Transverse colon (tissue), 4 donors: ENCODE measurements around the gene HRK. TPM values are rescaled to one million over a fixed set of nuclear protein-coding genes. Genes with fewer than 3 reads are reported as not detected.

Source experiments
- DNase-seq: peaks from one replicate; pipeline ENCODE4 v3.0.0-alpha.2; 2019
- H3K27ac ChIP-seq, 4 donors: fragments of 200-600 bp; sonication (generic); 2 replicates each; pipeline ENCODE4 v1.5.1; 2016 to 2018; ENCODE audit warnings: inconsistent platforms in 4 of 4
- H3K27me3 ChIP-seq: fragments of 200-600 bp; sonication (generic); 2 replicates; pipeline ENCODE4 v1.5.1; 2017; ENCODE audit warnings: inconsistent platforms
- H3K36me3 ChIP-seq, 4 donors: fragments of 200-600 bp; sonication (generic); 2 replicates each; pipeline ENCODE4 v1.5.1; 2017 to 2019; ENCODE audit warnings: inconsistent platforms in 4 of 4
- H3K4me1 ChIP-seq, 4 donors: fragments of 200-600 bp; sonication (generic); 2 replicates each; pipeline ENCODE4 v1.5.1; 2017 to 2020; ENCODE audit warnings: inconsistent platforms in 4 of 4
- H3K4me3 ChIP-seq, 4 donors: fragments of 200-600 bp; sonication (generic); 1 replicate in 1 of 4; 2 replicates in 3 of 4; pipeline versions ENCODE4 v1.5.1 to v1.6.1; 2017 to 2019; ENCODE audit warnings: inconsistent platforms in 4 of 4
- H3K9me3 ChIP-seq, 2 donors: fragments of 200-600 bp; sonication (generic); 2 replicates each; pipeline ENCODE4 v1.5.1; 2017 to 2019; ENCODE audit warnings: inconsistent platforms in 2 of 2
- CTCF ChIP-seq, 5 experiments: fragments of 200-600 bp in 3 of 5; fragments of 450-650 bp in 2 of 5; sonication (generic) in 3 of 5; IDR thresholded peaks; 1 replicate in 2 of 5; 2 replicates in 3 of 5; pipeline ENCODE4 v1.5.1; 2016 to 2017; ENCODE audit warnings: antibody characterized with exemption in 5 of 5, inconsistent platforms in 3 of 5, mild to moderate bottlenecking in 2 of 5, moderate library complexity in 1 of 5
- EP300 ChIP-seq: sonication (generic); formaldehyde crosslinking; IDR thresholded peaks from one replicate; pipeline ENCODE4 v1.6.1; 2017; ENCODE audit warnings: antibody characterized with exemption, low read depth
- POLR2A ChIP-seq: fragments of 450-650 bp; IDR thresholded peaks from one replicate; pipeline ENCODE4 v1.6.1; 2016; ENCODE audit warnings: antibody characterized with exemption, mild to moderate bottlenecking, moderate library complexity
- POLR2AphosphoS5 ChIP-seq, 3 donors: sonication (generic); formaldehyde crosslinking; IDR thresholded peaks; one replicate each; pipeline ENCODE4 v1.6.1; 2016; ENCODE audit warnings: antibody characterized with exemption in 3 of 3
- WGBS, 2 donors: methylation state at CpG; one replicate each; pipeline ENCODE4 v1.1.5; 2018; ENCODE audit warnings: low coverage in 1 of 2; 5-methylcytosine and 5-hydroxymethylcytosine counted together
- in situ Hi-C, 4 donors: fragments of 200-750 bp; cut with MboI; loops; one replicate each; pipeline versions ENCODE4 v1.15.0 to v1.15.1; 2017; ENCODE audit warnings: low sequenced_read_pairs in 3 of 4, low pct_ligation_motif_present in 1 of 4, low pct_unique_long_range_greater_than_20kb in 1 of 4
- intact Hi-C: fragments of 100-400 bp; cut with DNase I; formaldehyde crosslinking; loops from one replicate; pipeline ENCODE4 v1.15.1; 2023; ENCODE audit warnings: low total_unique reads
- total RNA-seq, 4 donors: library from RNA; depleted of rRNA; stranded (reverse); fragments of >200 nt; gene quantifications; one replicate each; pipeline ENCODE4 v1.1.0, GENCODE V29; 2016

The HRK gene
- total RNA-seq, 4 donors from 2014 or later, result 0.48 TPM; not detected in 3

GRCh38 chr12:116918464-116918863, 37.2 kb upstream of the HRK start:
- WGBS, 2 donors, result 98% methylated on average over 2 of the region's 2 CpGs; no CpG with 5 or more reads in 1 of the 2 donors
- H3K27ac ChIP-seq, result peak overlapping the region in 1 of 4 donors; percentile 57

DNA sequence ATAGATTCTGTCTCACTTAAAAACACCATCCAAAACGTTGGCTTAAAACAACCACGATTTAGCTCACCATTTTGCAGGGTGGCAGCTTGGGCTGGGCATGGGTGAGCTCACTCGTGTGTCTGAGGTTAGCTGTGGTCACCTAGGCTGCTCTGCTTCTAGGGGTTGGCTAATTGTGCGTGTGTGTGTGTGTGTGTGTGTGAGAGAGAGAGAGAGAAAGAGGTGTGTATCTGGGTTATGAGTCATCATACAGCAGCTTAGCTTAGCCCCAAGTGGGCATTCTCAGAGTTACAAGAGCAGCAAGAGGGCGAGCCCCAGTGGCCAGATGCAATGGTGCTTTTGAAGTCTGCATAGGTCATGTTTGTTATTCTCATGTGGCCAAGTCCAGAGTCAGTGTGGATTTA, 35.5 kb upstream of the HRK start:
- DNase-seq, result peak; percentile 9
- TF ChIP-seq CTCF (IDR thresholded peaks at IDR 0.05) (peak in 2 of 5 experiments; percentile 6 to 41), POLR2A (no peak), EP300 (no peak), POLR2AphosphoS5 (IDR thresholded peaks at IDR 0.05) (no peak)
- Histone ChIP-seq H3K4me1 (peaks cover 9 to 45% (median 27%) of the 10 kb centered on the region in 4 donors), H3K9me3 (no peaks in the 10 kb centered on the region), H3K4me3 (no peak overlapping the region), H3K27ac (no peak overlapping the region), H3K36me3 (no peaks in the 10 kb centered on the region), H3K27me3 (no peaks in the 10 kb centered on the region)
- in situ Hi-C loops, result no loop called here
- intact Hi-C loops, result no loop called here
- 67% methylated on average over 5 of the region's 5 CpGs; no CpG with 5 or more reads in 1 of the 2 donors for WGBS, 2 donors

More at GRCh38 chr12:116918464-116918863, 37.2 kb upstream of the HRK start:
- Histone ChIP-seq H3K27me3 (no peaks in the 10 kb centered on the region), H3K36me3 (no peaks in the 10 kb centered on the region), H3K4me3 (no peak overlapping the region), H3K4me1 (peaks cover 6 to 40% (median 23%) of the 10 kb centered on the region in 4 donors), H3K9me3 (no peaks in the 10 kb centered on the region)
- in situ Hi-C loops, result no loop called here
- no peak for DNase-seq
- intact Hi-C loops, result no loop called here
- TF ChIP-seq POLR2AphosphoS5 (IDR thresholded peaks at IDR 0.05) (no peak), EP300 (no peak), CTCF (IDR thresholded peaks at IDR 0.05) (no peak), POLR2A (no peak)

DNA sequence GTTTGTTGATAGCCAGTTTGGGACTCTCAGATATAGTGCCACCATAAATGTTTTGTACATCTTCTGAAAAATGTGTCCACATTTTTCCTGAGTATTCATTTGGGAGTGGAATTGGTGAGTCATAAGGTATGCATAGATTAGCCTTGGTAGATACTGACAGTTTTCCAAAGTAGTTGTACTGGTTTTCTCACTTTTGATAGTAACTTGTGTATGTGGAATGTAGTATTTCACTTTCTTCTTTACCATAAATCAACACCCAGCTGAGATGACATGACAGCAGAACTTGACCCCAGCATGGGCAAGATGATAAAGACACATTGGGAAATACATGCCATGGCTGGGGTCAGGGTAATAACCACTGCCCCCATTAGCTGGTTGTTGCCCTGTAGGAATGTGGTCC, 34.9 kb upstream of the HRK start:
- in situ Hi-C loops, result no loop called here
- H3K27ac ChIP-seq, result no peak overlapping the region
- TF ChIP-seq POLR2AphosphoS5 (IDR thresholded peaks at IDR 0.05) (no peak), CTCF (IDR thresholded peaks at IDR 0.05) (no peak)

DNA sequence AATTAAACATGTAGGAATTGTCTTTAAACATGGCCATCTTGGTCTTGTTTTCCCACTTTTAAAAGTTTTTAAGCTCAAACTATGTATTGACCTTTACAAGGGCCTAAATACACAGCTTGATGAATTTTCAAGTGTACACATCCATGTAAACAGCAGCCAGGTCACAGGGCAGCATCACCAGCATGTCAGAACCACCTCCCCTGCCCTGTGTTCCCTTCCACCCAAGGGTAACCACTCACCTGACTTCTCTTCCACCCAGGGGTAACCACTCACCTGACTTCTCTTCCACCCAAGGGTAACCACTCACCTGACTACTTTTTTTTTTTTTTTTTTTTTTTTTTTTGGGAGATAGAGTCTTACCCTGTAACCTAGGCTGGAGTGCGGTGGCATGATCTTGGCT, 34.1 kb upstream of the HRK start:
- no peaks in the 10 kb centered on the region for H3K27me3 ChIP-seq
- in situ Hi-C loops, result no loop called here
- H3K4me3 ChIP-seq, result no peak overlapping the region
- H3K9me3 ChIP-seq, result no peaks in the 10 kb centered on the region
- DNase-seq, result no peak
- 100% methylated on average over 1 of the region's 1 CpG for WGBS, 2 donors
- no peaks in the 10 kb centered on the region for H3K36me3 ChIP-seq
- TF ChIP-seq POLR2AphosphoS5 (IDR thresholded peaks at IDR 0.05) (no peak), CTCF (IDR thresholded peaks at IDR 0.05) (no peak), POLR2A (no peak), EP300 (no peak)
- peaks cover 10 to 40% (median 27%) of the 10 kb centered on the region in 4 donors for H3K4me1 ChIP-seq
- H3K27ac ChIP-seq, result no peak overlapping the region
- intact Hi-C loops, result no loop called here

More for the DNA sequence above, 34.9 kb upstream of the HRK start:
- Histone ChIP-seq H3K36me3 (no peaks in the 10 kb centered on the region), H3K27me3 (no peaks in the 10 kb centered on the region), H3K9me3 (no peaks in the 10 kb centered on the region), H3K4me1 (peaks cover 10 to 45% (median 30%) of the 10 kb centered on the region in 4 donors), H3K4me3 (no peak overlapping the region)
- intact Hi-C loops, result no loop called here
- DNase-seq, result no peak
